Measurements from ENCODE around the gene GNE. TPM values are rescaled to one million over a fixed set of nuclear protein-coding genes. Genes with fewer than 3 reads are reported as not detected.
"Not testable (repeated sequence)": the region's sequence is repeated elsewhere in the genome, so short reads cannot be mapped to it uniquely, and the experiment has no call there.

Gene GNE
- polyA plus RNA-seq, 1 donor (not counting 4 experiments of a cell fraction or from before 2014, with no cell fraction given): 10.1 TPM

GRCh38 chr9:36275060-36275459, 16.8 kb upstream of the GNE start:
- Histone ChIP-seq H3K4me2 (ENCODE audit: control insufficient read depth, extremely low read depth, insufficient read depth, low read depth, low read length) (no peak overlapping the region), H2AFZ (ENCODE audit: control insufficient read depth, low read length) (no peak overlapping the region), H4K20me1 (ENCODE audit: control insufficient read depth, extremely low read depth, insufficient read depth, low read length) (no peaks in the 10 kb centered on the region), H3K9ac (ENCODE audit: control insufficient read depth, extremely low read depth, insufficient read depth, low read length) (no peak overlapping the region), H3K4me1 (ENCODE audit: control insufficient read depth, extremely low read depth, insufficient read depth, low read length) (no peaks in the 10 kb centered on the region), H3K79me2 (ENCODE audit: control insufficient read depth, insufficient read depth, low read length) (no peaks in the 10 kb centered on the region), H3K9me3 (ENCODE audit: control insufficient read depth, low read depth, low read length) (no peaks in the 10 kb centered on the region), H3K36me3 (ENCODE audit: control insufficient read depth in 2 of 2, extremely low read depth in 1 of 2, insufficient read depth in 2 of 2, low read length in 2 of 2) (no peaks in the 10 kb centered on the region), H3K27me3 (ENCODE audit: control insufficient read depth, extremely low read depth, insufficient read depth, low read length) (no peaks in the 10 kb centered on the region), H3K9me1 (ENCODE audit: control insufficient read depth, extremely low read depth, insufficient read depth, low read length) (no peaks in the 10 kb centered on the region), H3K27ac (ENCODE audit: control insufficient read depth, insufficient read depth, low read length) (no peak overlapping the region), H3K4me3 (ENCODE audit: control insufficient read depth in 2 of 3, extremely low read depth in 1 of 3, insufficient read depth in 2 of 3, low read depth in 1 of 3, low read length in 3 of 3) (no peak overlapping the region)
- no peak for DNase-seq (ENCODE audit: low read depth, low spot score)
- FAIRE-seq: no peak
- dilution Hi-C loops (cut with MboI; ENCODE audit: extremely low pct_ligation_motif_present, low sequenced_read_pairs): no loop called here
- TF ChIP-seq EZH2 (IDR thresholded peaks at IDR 0.05; ENCODE audit: low read length): no peak
- TF ChIP-seq, protein P1, sequence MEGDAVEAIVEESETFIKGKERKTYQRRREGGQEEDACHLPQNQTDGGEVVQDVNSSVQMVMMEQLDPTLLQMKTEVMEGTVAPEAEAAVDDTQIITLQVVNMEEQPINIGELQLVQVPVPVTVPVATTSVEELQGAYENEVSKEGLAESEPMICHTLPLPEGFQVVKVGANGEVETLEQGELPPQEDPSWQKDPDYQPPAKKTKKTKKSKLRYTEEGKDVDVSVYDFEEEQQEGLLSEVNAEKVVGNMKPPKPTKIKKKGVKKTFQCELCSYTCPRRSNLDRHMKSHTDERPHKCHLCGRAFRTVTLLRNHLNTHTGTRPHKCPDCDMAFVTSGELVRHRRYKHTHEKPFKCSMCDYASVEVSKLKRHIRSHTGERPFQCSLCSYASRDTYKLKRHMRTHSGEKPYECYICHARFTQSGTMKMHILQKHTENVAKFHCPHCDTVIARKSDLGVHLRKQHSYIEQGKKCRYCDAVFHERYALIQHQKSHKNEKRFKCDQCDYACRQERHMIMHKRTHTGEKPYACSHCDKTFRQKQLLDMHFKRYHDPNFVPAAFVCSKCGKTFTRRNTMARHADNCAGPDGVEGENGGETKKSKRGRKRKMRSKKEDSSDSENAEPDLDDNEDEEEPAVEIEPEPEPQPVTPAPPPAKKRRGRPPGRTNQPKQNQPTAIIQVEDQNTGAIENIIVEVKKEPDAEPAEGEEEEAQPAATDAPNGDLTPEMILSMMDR (optimal IDR thresholded peaks at IDR 0.05 in 1 of 3, IDR thresholded peaks at IDR 0.05 in 1 of 3, conservative IDR thresholded peaks at IDR 0.05 in 1 of 3; ENCODE audit: extremely low read depth in 1 of 3, insufficient read depth in 2 of 3, low read length in 3 of 3): no peak

DNA sequence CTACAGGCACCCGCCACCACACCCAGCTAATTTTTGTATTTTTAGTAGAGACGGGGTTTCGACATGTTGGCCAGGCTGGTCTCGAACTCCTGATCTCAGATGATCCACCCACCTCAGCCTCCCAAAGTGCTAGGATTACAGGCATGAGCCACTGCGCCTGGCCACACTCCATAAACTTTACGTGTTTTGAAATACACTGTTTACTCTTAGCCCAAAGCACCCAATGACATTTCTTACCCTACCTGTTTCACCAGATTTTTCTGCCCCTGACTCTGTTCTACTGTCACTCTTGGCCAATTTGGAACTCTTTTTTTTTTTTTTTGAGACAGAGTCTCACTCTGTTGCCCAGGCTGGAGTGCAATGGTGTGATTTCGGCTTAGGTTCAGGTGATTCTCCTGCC, 15.1 kb upstream of the GNE start:
- H2AFZ ChIP-seq (ENCODE audit: control insufficient read depth, low read length); H3K9ac ChIP-seq (ENCODE audit: control insufficient read depth, extremely low read depth, insufficient read depth, low read length); H3K27me3 ChIP-seq (ENCODE audit: control insufficient read depth, extremely low read depth, insufficient read depth, low read length); dilution Hi-C loops (cut with MboI; ENCODE audit: extremely low pct_ligation_motif_present, low sequenced_read_pairs); H3K4me2 ChIP-seq (ENCODE audit: control insufficient read depth, extremely low read depth, insufficient read depth, low read depth, low read length); H3K4me3 ChIP-seq (ENCODE audit: control insufficient read depth in 2 of 3, extremely low read depth in 1 of 3, insufficient read depth in 2 of 3, low read depth in 1 of 3, low read length in 3 of 3); H3K79me2 ChIP-seq (ENCODE audit: control insufficient read depth, insufficient read depth, low read length); H4K20me1 ChIP-seq (ENCODE audit: control insufficient read depth, extremely low read depth, insufficient read depth, low read length); H3K4me1 ChIP-seq (ENCODE audit: control insufficient read depth, extremely low read depth, insufficient read depth, low read length); H3K27ac ChIP-seq (ENCODE audit: control insufficient read depth, insufficient read depth, low read length); FAIRE-seq; H3K36me3 ChIP-seq (ENCODE audit: control insufficient read depth in 2 of 2, extremely low read depth in 1 of 2, insufficient read depth in 2 of 2, low read length in 2 of 2); H3K9me3 ChIP-seq (ENCODE audit: control insufficient read depth, low read depth, low read length); DNase-seq (ENCODE audit: low read depth, low spot score); H3K9me1 ChIP-seq (ENCODE audit: control insufficient read depth, extremely low read depth, insufficient read depth, low read length): not testable (repeated sequence)

DNA sequence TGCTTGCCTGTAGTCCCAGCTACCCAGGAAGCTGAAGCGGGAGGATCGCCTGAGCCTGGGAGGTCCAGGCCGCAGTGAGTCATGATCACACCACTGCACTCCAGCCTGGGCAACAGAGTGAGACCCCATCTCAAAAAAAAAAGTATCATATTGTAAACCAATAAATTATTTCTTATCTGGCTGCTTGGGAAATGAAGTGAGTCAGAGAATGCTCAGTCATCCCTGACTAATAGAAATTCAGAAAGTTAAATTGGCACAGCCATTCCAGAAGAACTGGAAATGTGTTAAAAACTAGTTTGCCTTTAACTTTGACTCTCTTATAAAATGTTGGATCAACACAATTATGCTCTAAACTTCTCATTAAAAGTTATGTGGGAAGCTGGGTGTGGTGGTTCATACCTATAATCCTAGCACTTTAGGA, 9.8 kb upstream of the GNE start:
- no peak overlapping the region for H3K9ac ChIP-seq (ENCODE audit: control insufficient read depth, extremely low read depth, insufficient read depth, low read length)
- H3K27ac ChIP-seq (ENCODE audit: control insufficient read depth, insufficient read depth, low read length): peak overlapping the region; percentile 59
- H3K36me3 ChIP-seq (ENCODE audit: control insufficient read depth in 2 of 2, extremely low read depth in 1 of 2, insufficient read depth in 2 of 2, low read length in 2 of 2): no peaks in the 10 kb centered on the region
- peaks cover 6% of the 10 kb centered on the region for H3K4me1 ChIP-seq (ENCODE audit: control insufficient read depth, extremely low read depth, insufficient read depth, low read length)
- peak overlapping the region; percentile 17 for H3K4me2 ChIP-seq (ENCODE audit: control insufficient read depth, extremely low read depth, insufficient read depth, low read depth, low read length)
- H3K4me3 ChIP-seq (ENCODE audit: control insufficient read depth in 2 of 3, extremely low read depth in 1 of 3, insufficient read depth in 2 of 3, low read depth in 1 of 3, low read length in 3 of 3): no peak overlapping the region
- no peaks in the 10 kb centered on the region for H3K9me3 ChIP-seq (ENCODE audit: control insufficient read depth, low read depth, low read length)
- H3K27me3 ChIP-seq (ENCODE audit: control insufficient read depth, extremely low read depth, insufficient read depth, low read length): no peaks in the 10 kb centered on the region
- DNase-seq (ENCODE audit: low read depth, low spot score): no peak
- no peaks in the 10 kb centered on the region for H3K79me2 ChIP-seq (ENCODE audit: control insufficient read depth, insufficient read depth, low read length)
- TF ChIP-seq, protein P1 (optimal IDR thresholded peaks at IDR 0.05 in 1 of 3, IDR thresholded peaks at IDR 0.05 in 1 of 3, conservative IDR thresholded peaks at IDR 0.05 in 1 of 3; ENCODE audit: extremely low read depth in 1 of 3, insufficient read depth in 2 of 3, low read length in 3 of 3): no peak
- TF ChIP-seq EZH2 (IDR thresholded peaks at IDR 0.05; ENCODE audit: low read length): no peak
- no peaks in the 10 kb centered on the region for H3K9me1 ChIP-seq (ENCODE audit: control insufficient read depth, extremely low read depth, insufficient read depth, low read length)
- H2AFZ ChIP-seq (ENCODE audit: control insufficient read depth, low read length): no peak overlapping the region
- FAIRE-seq: no peak
- dilution Hi-C loops (cut with MboI; ENCODE audit: extremely low pct_ligation_motif_present, low sequenced_read_pairs): no loop called here
- no peaks in the 10 kb centered on the region for H4K20me1 ChIP-seq (ENCODE audit: control insufficient read depth, extremely low read depth, insufficient read depth, low read length)
